OCI-LY1 (cell line): ENCODE results near the gene TMEFF2.

Source experiments
- CTCF ChIP-seq: fragments of 200-600 bp; sonication (generic), shearing (Covaris generic); IDR thresholded peaks from 2 replicates; pipeline ENCODE4 v1.5.1; 2017; ENCODE audit warnings: mild to moderate bottlenecking, antibody characterized with exemption, low read length, moderate library complexity, mixed read lengths
- EZH2 ChIP-seq: fragments of 200-600 bp; sonication (generic), shearing (Covaris generic); IDR thresholded peaks from 2 replicates; pipeline ENCODE4 v1.8.0; 2017; ENCODE audit warnings: borderline replicate concordance, mixed run types, mild to moderate bottlenecking, antibody characterized with exemption, low read length, moderate library complexity, mixed read lengths

GRCh38 chr2:191942090-191942738, 252.5 kb downstream of the TMEFF2 start:
- TF ChIP-seq CTCF (no peak), EZH2 (no peak)
